ENCODE measurements around the gene CNRIP1.

The CNRIP1 gene

DNA sequence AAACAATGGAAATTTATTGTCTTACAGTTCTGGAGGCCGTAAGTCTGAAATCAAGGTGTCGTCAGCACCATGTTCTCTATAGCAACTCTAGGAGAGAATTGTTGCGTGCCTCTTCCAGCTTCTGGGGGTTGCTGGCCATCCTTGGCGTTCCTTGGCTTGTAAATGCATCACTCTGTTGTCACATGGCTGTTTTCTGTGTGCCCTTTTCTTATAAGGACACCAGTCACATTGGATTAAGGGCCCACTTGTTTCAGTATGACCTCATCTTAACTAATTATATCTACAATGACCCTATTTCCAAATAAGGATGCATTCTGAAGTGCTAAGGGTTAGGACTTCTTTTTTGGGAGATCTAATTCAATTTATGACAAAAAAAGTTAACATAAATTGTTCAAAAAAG is 44.0 kb upstream of the CNRIP1 start:
- TF ChIP-seq, protein P1, sequence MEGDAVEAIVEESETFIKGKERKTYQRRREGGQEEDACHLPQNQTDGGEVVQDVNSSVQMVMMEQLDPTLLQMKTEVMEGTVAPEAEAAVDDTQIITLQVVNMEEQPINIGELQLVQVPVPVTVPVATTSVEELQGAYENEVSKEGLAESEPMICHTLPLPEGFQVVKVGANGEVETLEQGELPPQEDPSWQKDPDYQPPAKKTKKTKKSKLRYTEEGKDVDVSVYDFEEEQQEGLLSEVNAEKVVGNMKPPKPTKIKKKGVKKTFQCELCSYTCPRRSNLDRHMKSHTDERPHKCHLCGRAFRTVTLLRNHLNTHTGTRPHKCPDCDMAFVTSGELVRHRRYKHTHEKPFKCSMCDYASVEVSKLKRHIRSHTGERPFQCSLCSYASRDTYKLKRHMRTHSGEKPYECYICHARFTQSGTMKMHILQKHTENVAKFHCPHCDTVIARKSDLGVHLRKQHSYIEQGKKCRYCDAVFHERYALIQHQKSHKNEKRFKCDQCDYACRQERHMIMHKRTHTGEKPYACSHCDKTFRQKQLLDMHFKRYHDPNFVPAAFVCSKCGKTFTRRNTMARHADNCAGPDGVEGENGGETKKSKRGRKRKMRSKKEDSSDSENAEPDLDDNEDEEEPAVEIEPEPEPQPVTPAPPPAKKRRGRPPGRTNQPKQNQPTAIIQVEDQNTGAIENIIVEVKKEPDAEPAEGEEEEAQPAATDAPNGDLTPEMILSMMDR (IDR thresholded peaks at IDR 0.05; ENCODE audit: extremely low read depth, missing control alignments) = no peak
- DNase-seq (ENCODE audit: low spot score) = no peak

GRCh38 chr2:68362749-68363148 is 43.0 kb upstream of the CNRIP1 start:
- DNase-seq (ENCODE audit: low spot score) = no peak
- TF ChIP-seq, protein P1 (IDR thresholded peaks at IDR 0.05; ENCODE audit: extremely low read depth, missing control alignments) = no peak

- TF ChIP-seq, protein P1 (IDR thresholded peaks at IDR 0.05; ENCODE audit: extremely low read depth, missing control alignments) = peak; percentile 65
- peak; percentile 66 for DNase-seq (ENCODE audit: low spot score)
Observed at GRCh38 chr2:68362069-68362468, 42.3 kb upstream of the CNRIP1 start.

DNA sequence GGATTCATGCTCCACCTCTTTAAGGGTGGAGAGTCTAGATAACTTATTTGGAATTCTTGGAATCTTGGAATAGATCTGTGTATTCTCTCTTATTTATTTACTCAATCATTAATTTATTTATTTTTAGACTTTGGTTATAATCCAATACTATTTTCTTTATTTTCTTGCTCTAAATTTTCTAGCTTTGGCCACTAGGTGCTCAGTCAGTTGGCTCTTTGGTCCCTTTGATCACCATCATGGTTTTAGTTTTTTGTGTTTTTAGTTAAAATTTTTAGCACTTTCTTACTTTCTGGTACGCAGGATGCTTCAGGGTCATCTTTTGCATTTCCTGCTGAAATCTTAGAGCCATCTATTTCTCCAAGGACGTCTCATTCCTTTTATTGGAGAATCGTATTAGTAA is 40.1 kb upstream of the CNRIP1 start:
- TF ChIP-seq, protein P1 (IDR thresholded peaks at IDR 0.05; ENCODE audit: extremely low read depth, missing control alignments) = no peak
- DNase-seq (ENCODE audit: low spot score) = no peak

DNA sequence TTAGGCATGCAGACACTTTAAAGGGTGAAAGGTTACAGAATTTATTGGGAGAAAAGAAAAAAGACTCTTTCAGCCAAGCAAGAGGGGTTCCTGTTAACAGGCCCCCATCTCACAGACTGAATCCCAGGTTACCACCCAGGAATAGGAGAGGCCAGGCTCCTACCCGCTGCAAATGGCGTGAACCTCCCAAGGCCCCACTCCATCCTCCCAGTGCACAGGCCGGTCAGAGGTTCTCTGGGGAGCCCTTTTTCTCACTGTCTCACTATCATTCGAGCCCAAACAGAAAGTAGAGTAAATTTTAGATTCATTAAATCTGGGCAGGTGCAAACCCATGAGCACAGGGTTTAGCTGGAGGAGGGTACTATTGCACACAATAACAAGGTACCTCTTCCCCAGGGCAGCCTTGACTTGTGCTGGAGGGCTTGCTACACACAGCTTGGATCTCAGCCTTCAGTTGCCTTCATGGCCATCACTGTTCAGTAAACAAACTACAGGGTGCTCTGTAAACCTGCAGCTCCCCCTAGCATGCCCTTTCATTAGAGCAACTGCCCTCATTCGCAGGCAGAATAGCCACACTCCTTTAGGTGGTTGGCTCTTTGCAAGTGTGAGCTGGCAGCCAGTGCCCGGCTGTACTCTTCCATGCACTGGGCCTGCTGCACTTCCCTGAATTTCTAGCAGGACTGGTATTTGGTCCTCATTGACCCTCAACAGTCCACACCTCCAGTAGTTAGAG is 38.0 kb upstream of the CNRIP1 start:
- TF ChIP-seq, protein P1 (IDR thresholded peaks at IDR 0.05; ENCODE audit: extremely low read depth, missing control alignments) = peak; percentile 73

GRCh38 chr2:68356599-68357239 is 37.0 kb upstream of the CNRIP1 start:
- TF ChIP-seq, protein P1 (IDR thresholded peaks at IDR 0.05; ENCODE audit: extremely low read depth, missing control alignments) = no peak
- DNase-seq (ENCODE audit: low spot score) = no peak

More for the DNA sequence above, 38.0 kb upstream of the CNRIP1 start:
- DNase-seq (ENCODE audit: low spot score) = peak; percentile 51

DNA sequence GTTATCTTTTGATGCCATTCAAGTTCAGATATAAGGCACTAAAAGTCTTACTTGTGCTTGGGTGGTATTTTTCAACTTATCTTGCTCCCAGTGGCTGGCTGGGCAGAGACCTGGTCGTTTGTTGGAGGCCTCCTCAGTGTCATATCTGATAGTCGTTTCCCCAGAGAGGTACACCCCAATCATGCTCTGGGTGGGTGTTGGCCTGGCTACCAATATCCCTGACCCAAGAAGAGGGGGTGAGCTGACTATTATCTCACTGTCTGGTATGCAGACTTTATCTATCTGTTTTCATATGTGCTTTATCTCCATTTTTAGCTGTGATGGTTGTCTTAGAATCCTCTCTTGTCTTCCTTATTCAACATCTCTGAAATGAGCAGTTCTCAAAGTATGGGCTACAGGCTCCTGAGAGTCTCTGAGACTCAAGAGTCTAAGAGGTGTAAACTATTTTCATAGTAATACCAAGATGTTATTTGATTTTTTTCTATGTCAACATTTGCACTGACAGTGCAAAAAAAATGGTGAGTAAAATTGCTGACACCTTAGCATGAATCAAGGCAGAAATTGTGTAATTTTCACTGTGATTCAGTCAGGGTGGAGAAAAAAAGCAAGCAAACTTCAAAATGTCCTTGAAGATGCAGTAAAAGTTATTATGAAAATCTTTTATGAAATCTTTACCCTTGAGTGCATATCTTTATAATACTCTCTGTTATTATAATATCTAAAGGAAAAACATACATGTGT is 33.1 kb upstream of the CNRIP1 start:
- DNase-seq (ENCODE audit: low spot score) = no peak
- TF ChIP-seq, protein P1 (IDR thresholded peaks at IDR 0.05; ENCODE audit: extremely low read depth, missing control alignments) = no peak

Data from GM20000 (cell line).